ENCODE data around the gene BHLHE40. TPM values are rescaled to one million over a fixed set of nuclear protein-coding genes. Genes with fewer than 3 reads are reported as not detected.

BHLHE40 gene
- total RNA-seq, 1 donor from 2014 or later = 0.21 TPM

DNA sequence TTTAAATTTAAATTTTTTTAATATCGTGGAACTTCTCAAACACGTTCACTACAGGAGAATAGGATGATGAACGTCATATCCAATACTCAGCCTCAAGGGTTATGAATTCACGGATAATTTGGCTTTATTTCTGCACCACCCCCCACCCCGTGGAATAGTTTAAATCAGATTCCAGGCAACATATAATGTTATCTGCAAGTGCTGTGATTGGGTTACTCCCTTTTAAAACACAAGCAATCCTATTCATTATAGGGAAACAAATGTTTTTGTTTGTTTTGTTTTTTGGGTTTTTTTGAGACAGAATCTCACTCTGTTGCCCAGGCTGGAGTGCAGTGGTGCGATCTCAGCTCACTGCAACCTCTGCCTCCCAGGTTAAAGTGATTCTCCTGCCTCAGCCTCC lies 30.9 kb downstream of the BHLHE40 start:
- Mint-ChIP-seq H3K4me1 (peaks cover 7% of the 10 kb centered on the region), H3K9me3 (no peaks in the 10 kb centered on the region), H3K27ac (ENCODE audit: unreplicated experiment) (no peak overlapping the region), H3K27me3 (ENCODE audit: low read depth) (peaks cover 3% of the 10 kb centered on the region), H3K36me3 (ENCODE audit: low read depth) (no peaks in the 10 kb centered on the region), H3K4me3 (no peak overlapping the region)
- DNase-seq (ENCODE audit: low read depth, low spot score) = no peak
- TF ChIP-seq, protein P1, sequence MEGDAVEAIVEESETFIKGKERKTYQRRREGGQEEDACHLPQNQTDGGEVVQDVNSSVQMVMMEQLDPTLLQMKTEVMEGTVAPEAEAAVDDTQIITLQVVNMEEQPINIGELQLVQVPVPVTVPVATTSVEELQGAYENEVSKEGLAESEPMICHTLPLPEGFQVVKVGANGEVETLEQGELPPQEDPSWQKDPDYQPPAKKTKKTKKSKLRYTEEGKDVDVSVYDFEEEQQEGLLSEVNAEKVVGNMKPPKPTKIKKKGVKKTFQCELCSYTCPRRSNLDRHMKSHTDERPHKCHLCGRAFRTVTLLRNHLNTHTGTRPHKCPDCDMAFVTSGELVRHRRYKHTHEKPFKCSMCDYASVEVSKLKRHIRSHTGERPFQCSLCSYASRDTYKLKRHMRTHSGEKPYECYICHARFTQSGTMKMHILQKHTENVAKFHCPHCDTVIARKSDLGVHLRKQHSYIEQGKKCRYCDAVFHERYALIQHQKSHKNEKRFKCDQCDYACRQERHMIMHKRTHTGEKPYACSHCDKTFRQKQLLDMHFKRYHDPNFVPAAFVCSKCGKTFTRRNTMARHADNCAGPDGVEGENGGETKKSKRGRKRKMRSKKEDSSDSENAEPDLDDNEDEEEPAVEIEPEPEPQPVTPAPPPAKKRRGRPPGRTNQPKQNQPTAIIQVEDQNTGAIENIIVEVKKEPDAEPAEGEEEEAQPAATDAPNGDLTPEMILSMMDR (conservative IDR thresholded peaks at IDR 0.05) = no peak

DNA sequence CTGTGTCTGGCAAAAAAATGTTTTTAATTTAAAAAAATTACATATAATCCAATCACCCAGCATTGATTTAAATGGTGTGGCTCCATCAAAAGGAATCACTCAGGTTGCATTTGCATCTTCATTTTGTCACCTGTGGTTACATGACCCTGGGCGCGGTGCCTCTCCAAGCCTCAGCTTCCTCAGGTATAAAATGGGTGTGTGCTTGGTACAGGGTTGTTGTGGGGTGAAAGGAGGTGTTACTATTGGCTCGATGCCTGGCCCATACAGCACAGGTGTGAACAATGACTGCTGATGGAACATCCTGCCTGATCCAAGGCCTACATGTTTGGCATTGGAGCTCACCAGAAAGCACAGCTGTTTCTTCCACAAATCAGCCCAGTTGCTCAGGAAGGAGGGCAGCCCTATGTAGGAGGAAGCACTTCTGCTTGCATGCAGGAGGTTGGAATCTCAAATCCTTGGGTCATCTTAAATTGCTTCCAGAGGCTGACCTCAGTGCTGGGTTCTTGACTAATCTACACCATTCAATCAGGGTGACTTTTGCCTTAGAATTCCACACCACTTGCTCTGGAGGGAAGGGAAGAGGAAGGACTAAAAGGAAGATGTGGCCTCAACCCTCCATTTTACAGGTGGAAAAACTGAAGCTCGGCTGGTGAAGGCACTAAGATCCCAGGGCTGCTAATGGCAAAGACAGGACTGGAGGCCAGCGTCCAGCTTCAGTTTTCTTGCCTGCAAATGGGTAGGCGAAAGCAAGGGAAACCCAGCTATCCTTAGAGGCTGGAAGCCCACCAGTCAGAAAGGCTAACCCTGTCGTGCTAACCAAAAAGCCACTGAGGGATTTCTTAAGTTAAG lies 31.7 kb downstream of the BHLHE40 start:
- Mint-ChIP-seq H3K27ac (ENCODE audit: unreplicated experiment) (no peak overlapping the region), H3K4me1 (peaks cover 7% of the 10 kb centered on the region), H3K36me3 (ENCODE audit: low read depth) (no peaks in the 10 kb centered on the region), H3K27me3 (ENCODE audit: low read depth) (peaks cover 3% of the 10 kb centered on the region), H3K9me3 (no peaks in the 10 kb centered on the region), H3K4me3 (no peak overlapping the region)
- DNase-seq (ENCODE audit: low read depth, low spot score) = no peak
- TF ChIP-seq, protein P1 (conservative IDR thresholded peaks at IDR 0.05) = no peak

DNA sequence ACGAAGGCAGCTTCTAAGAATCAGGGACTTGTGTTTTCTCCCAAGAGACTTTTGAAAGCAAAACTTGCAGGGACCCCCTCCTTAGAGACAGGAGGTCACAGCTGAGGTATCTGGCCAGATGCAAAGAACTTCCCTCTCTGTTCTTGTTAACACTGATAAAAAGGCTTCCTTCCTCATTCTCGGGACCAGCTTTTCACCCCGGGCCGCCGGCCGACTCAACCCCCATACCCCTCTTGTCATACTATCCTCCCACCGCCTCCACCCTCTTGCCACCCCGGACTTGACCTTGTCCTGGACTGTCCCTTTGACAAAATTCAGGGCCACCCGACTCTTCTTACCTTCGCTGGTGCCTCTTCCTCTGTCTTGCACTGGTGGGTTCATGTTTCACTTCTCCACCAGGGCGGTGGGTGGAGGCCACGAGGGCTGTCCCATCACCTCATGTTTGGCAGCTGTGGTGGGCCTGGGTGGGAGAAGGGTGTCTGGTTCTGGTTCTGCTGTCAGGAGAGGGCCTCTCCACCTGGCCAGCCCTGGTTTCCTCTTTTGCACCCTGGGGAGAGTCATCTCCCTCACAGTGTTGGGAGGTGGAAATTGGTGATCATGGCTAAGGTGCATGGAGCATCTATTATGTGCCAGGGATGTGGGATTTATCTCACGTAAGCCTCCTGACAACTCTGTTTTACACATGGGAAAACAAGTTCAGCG lies 32.5 kb downstream of the BHLHE40 start:
- Mint-ChIP-seq H3K4me1 (peaks cover 7% of the 10 kb centered on the region), H3K27ac (ENCODE audit: unreplicated experiment) (no peak overlapping the region), H3K36me3 (ENCODE audit: low read depth) (no peaks in the 10 kb centered on the region), H3K4me3 (no peak overlapping the region), H3K9me3 (no peaks in the 10 kb centered on the region), H3K27me3 (ENCODE audit: low read depth) (peaks cover 3% of the 10 kb centered on the region)
- TF ChIP-seq, protein P1 (conservative IDR thresholded peaks at IDR 0.05) = no peak
- DNase-seq (ENCODE audit: low read depth, low spot score) = no peak

DNA sequence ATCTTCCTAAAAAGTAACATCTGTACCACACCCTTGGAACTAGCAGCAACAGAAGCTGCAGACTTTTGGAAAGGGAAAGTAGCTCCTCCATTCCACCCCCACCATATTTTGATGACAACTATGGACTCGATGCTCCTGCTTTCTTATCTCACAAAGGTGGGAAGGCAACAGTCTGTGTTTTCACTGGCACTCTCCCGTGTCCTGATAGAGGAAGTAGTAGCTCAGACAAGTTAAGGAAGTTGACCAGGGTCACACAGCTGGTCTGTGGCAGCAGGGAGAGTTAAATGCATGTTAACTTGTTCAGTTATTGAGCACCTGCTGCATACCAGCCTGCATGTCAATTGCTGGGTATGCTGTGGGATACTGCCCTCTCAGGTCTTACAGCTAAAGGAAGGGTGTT lies 33.1 kb downstream of the BHLHE40 start:
- Mint-ChIP-seq H3K36me3 (ENCODE audit: low read depth) (no peaks in the 10 kb centered on the region), H3K4me3 (no peak overlapping the region), H3K27ac (ENCODE audit: unreplicated experiment) (no peak overlapping the region), H3K9me3 (no peaks in the 10 kb centered on the region), H3K4me1 (peaks cover 7% of the 10 kb centered on the region), H3K27me3 (ENCODE audit: low read depth) (peaks cover 3% of the 10 kb centered on the region)
- TF ChIP-seq, protein P1 (conservative IDR thresholded peaks at IDR 0.05) = no peak
- DNase-seq (ENCODE audit: low read depth, low spot score) = no peak

DNA sequence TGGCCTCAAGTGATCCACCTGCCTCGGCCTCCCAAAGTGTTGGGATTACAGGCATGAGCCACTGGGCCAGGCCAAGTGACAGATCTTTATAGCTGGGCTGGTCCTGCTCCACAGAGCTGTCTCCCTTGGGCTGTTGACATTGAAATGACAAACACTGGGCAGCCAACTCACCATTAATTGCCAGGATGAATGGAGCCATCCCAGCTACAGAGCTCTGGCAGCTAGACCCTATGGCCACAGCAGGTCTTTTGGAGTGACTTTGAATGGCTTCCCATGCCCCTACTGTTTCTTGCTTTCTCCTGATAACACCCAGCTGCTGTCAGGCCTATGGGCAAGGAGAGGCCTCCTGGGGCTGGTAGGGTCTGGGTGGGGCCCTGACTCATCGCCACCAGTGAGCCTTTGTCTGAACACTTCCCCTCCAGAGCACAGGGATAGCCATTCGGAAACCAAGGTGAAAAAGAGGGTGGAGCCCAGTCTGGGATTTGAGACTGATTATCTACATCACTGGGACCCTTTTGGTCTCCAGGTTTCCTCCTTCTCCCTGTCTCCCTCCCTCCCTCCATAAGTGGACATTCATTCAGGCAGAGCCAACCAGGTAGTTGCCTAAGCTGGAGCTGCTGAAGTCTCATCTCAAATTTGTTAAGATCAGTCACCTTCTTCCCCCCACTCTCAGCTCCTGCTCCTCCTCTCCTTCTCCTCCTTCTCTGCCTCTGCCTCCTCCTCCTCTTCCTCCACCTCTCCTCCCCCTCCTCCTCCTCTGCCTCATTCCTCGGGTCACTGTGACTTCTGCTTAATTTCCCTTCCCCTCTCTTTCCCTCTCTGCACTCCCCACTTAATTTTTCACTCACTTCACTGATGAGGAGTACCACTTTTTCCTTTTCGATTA lies 34.0 kb downstream of the BHLHE40 start:
- Mint-ChIP-seq H3K4me3 (no peak overlapping the region), H3K27me3 (ENCODE audit: low read depth) (peaks cover 3% of the 10 kb centered on the region), H3K36me3 (ENCODE audit: low read depth) (no peaks in the 10 kb centered on the region), H3K27ac (ENCODE audit: unreplicated experiment) (no peak overlapping the region), H3K9me3 (no peaks in the 10 kb centered on the region), H3K4me1 (peaks cover 7% of the 10 kb centered on the region)
- TF ChIP-seq, protein P1 (conservative IDR thresholded peaks at IDR 0.05) = no peak
- DNase-seq (ENCODE audit: low read depth, low spot score) = no peak

Measured in neural crest cell (in vitro differentiated cells).